ENCODE data around the gene PRDM11.

Gene PRDM11

GRCh38 chr11:45178890-45179671 lies 32.6 kb downstream of the PRDM11 start:
- no peak for DNase-seq

- peak in 1 of 2 experiments; percentile 63 for DNase-seq
These were observed 33.3 kb downstream of the PRDM11 start for GRCh38 chr11:45179686-45180178.

GRCh38 chr11:45180179-45180847 lies 33.9 kb downstream of the PRDM11 start:
- DNase-seq, result peak in 1 of 2 experiments; percentile 63

DNA sequence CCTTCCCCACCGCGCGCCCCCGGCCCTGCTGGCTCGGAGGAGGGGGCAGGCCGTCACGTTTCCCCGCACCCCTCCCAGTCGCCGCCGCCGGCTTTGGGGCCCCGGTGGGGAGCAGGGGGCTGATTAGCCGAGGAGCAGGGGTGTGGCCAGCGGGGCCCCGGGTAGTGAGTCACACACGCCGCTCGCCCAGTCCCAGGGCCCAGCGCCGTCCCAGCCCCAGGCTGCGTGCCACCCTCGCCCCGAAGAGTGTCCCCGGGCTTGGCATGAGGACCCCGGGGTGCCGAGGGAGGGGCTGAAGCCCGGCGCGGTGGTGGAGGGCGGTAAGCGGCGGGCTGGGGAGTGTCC lies 34.4 kb downstream of the PRDM11 start:
- DNase-seq, result peak in 1 of 2 experiments; percentile 42

- DNase-seq, result no peak
These were observed 34.9 kb downstream of the PRDM11 start for GRCh38 chr11:45181193-45181888.

DNA sequence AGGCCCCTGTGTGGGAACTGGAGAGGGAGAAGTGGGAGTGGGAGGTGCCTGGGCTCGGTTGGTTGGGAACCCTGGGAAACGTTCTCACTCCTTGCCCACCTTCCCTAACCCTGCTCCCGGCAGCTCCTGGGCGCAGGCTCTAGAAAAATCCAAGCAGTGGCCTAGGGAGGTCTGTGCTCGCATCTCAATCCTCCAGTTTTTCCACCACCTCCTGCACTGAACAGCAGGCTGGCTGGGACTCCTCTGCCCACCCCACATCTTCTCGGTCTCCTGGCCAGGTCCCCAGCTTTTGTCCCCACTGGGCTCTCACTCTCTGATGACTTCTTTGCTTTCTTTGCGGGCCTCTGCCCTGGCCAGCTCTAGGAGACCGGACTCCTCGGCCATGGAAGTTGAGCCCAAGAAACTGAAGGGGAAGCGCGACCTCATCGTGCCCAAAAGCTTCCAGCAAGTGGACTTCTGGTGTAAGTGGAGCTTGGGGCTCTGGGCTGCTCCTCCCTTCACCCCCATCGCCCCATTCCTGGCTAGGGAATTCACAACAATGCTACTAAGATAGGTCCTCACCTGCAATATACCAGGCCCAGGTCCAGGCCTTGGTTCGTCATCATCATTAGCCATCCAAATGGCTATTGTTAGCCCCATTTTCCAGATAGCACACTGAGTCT lies 35.6 kb downstream of the PRDM11 start:
- no peak for DNase-seq

DNA sequence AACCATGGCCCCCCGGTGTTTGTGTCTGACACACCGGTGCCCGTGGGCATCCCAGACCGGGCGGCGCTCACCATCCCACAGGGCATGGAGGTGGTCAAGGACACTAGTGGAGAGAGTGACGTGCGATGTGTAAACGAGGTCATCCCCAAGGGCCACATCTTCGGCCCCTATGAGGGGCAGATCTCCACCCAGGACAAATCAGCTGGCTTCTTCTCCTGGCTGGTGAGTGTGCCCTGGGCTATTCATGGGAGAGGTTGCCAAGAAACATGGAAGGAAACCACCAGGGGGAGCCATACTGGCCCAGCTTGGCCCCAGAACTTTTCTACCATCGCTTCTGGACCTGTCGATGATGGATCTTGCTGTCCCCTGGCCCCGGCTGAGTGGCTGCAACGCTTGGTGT lies 36.5 kb downstream of the PRDM11 start:
- DNase-seq, result peak in 1 of 2 experiments; percentile 4

DNA sequence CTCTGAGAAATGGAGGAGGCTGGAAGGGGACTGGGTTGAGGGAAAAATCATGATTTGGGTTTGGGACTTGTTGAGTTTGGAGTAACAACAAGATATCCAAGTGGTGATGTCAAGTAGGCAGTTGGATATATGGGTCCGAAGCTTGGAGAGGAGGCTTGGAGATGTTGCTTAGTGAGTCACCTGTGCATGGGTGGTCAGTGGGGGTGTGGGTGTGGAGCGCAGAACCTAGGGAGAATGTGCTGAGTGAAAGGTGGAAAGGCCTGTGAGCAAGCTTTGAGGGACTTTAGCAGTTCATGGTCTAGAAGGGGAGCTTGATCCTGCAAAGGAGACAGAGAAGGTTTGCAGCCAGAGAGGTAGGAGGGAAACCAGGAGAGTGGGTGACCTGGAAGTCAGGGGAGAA lies 38.2 kb downstream of the PRDM11 start:
- DNase-seq, result no peak

DNA sequence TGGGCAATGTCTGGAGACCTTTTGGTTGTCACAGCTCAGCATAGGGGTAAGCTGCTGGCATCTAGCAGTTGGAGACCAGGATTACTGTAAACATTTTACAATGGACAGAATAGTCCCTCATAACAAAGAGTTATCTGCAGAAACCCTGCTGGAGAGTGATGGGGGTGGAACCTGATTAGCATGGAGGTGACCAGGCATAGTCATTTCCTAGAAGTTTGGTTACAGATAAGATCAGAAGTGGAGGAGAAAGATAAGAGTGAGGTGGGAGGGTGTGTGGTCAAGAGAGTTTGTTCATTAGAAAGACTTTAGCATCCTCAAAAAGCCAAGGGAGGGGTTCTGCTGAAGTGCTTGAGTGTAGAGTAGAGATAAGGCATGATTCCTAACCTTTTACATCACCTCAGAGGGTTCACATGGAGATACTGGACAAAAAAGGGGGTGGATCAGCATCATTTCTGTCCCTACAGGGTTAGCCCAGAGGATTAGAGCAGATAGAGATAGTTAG lies 38.8 kb downstream of the PRDM11 start:
- DNase-seq, result no peak

DNA sequence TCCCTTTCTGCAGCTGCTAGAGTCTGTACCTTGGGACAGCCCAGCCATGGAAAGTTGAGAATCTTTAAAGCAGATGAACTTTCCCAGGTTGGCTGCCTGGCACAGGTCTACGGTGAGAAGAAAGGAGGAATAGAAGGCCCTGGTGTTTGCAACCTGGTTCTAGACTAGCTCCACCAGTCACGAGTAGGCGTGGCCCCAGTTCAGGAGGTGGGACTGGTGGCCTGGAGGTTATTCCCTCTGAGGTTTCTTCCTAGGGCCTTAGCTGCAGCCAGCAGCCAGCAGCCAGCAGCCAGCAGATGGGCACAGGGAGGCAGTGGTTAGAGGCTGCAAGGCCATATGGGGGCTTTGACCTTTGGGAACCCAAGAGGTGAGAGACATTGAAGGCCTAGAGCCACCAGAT lies 40.9 kb downstream of the PRDM11 start:
- no peak for DNase-seq

DNA sequence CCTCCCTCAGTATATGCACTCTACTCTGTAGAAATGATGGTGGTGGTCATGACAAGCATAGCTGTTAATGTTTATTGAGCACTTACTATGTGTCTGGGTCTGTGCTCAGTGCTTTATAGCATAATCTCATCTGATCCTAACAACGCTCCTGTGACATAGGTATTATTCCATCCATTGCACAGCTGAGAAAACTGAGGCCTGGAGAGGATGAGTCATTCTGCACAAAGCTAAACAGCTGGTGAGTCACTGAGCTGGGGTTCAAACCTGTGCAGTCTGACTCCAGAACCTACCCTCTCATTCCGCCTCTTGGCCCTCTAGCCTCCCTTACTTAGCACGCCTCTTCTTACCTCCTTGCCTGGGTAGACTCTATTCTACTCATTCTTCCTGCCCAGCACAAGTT lies 41.7 kb downstream of the PRDM11 start:
- no peak for DNase-seq

DNA sequence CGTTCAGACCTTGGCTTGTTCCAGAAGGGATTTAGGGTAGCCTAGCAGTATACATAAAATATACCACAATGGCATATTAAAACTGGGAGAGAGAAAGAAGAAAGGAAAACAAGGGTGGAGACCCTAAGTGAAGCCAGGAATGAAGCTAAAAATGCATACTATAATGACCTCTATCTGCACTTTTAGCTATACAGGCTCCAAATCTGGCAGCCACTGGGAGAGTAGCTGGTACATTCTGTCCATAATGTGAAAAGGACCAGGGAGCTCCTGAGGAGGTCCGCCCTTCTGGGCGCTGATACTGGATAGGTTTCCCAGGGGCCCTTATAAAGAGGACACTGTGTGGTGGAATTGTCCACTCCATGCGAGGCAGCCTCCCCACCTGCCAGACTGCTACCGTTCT lies 42.8 kb downstream of the PRDM11 start:
- DNase-seq, result no peak

DNA sequence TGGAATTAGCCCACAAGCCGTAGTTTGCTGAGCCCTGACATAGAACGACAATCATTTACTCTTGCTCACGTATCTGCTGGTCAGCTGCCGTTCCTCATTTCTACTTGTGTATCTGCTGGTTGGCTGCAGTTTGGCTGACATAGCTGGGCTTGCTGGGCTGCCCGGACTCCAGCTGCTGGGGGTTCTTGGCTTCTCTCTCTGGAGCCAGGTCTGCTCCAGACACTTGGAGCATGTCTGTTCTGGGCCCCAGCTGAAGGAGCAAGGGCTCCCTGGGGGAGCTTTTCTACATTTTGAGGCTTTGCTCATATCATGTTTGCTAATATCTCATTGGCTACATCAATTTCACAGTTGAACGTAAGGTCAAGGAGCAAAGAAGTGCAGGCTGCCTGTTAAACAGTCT lies 47.3 kb downstream of the PRDM11 start:
- DNase-seq, result no peak

DNA sequence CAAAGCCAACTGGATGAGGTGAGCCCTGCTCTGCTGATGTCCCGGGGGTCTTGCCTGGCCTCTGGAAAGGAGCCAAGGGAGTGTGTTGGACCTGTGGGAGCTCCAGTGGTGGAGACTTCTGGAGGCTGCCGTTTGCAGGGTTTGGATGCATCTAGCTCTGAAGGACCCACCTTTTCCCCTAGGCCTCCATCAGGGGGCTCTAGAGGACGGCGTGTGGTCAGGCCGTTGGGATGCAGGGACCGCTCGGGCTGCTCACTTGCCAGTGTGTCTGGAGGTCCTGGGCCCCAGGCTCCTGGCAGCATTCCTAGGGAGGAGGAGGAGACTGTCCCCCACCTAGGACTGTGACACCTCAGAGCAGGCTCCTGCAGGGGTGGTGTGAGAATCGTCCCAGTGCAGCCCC lies 58.3 kb downstream of the PRDM11 start:
- DNase-seq, result peak in 1 of 2 experiments; percentile 51

- no peak for DNase-seq
These were observed 59.5 kb downstream of the PRDM11 start for GRCh38 chr11:45205978-45206377.

GRCh38 chr11:45208135-45208534 lies 61.7 kb downstream of the PRDM11 start:
- DNase-seq, result no peak

GRCh38 chr11:45209000-45209879 lies 62.8 kb downstream of the PRDM11 start:
- DNase-seq, result peak; percentile 40 to 63

DNA sequence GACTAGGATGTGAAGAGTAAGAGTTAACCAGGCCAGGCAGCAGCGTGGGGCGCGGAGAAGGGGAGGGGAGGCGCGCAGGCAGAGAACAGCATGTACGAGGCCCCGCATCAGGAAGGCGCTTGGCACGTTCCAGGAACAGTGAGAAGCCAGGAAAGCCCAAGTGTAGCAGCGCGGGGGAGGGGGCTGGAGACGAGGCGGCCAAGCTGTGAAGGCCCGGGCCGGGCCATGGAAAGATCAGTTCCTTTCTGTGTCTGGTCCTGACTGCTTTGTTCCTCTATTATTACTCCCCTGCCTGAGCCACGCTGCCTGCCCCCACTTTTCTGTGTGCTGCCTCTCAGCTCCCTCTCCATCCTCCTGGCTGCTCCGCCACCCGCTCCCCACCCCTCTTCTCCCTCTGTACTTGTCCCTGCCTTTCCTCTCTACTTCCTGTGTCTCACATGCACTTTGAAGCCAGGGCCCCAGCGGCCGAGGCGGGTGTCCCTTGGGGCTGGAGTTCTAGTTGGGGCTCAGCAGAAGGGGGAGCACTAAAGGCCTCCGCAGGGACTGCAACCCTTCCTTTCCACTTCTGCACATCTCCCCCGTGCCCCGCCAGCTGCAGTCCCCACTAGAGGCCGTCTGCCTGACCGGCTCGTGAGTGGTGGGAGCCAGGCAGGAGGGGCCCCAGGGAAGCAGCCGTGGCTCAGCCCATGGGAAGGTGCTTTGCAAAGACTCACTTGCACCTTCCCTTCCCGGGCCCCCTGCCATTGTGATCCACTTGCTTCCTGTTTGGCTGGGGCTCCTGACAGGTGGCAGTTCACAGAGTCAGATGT lies 63.7 kb downstream of the PRDM11 start:
- peak; percentile 37 to 63 for DNase-seq

GRCh38 chr11:45210846-45211245 lies 64.4 kb downstream of the PRDM11 start:
- no peak for DNase-seq

GRCh38 chr11:45211732-45212131 lies 65.3 kb downstream of the PRDM11 start:
- no peak for DNase-seq

Data from NCI-H524 (cell line).